Activated CD4-positive, alpha-beta T cell treated with anti-CD3 and anti-CD28 coated beads for 24 hours (primary cell): ENCODE results near the gene PISD.
"Not testable (repeated sequence)": the region's sequence is repeated elsewhere in the genome, so short reads cannot be mapped to it uniquely, and the experiment has no call there.

ENCODE experiments used
- DNase-seq, 2 donors: peaks; one replicate each; pipeline ENCODE4 v3.0.0-alpha.2; 2020; ENCODE audit warnings: low read depth in 2 of 2

PISD gene

DNA sequence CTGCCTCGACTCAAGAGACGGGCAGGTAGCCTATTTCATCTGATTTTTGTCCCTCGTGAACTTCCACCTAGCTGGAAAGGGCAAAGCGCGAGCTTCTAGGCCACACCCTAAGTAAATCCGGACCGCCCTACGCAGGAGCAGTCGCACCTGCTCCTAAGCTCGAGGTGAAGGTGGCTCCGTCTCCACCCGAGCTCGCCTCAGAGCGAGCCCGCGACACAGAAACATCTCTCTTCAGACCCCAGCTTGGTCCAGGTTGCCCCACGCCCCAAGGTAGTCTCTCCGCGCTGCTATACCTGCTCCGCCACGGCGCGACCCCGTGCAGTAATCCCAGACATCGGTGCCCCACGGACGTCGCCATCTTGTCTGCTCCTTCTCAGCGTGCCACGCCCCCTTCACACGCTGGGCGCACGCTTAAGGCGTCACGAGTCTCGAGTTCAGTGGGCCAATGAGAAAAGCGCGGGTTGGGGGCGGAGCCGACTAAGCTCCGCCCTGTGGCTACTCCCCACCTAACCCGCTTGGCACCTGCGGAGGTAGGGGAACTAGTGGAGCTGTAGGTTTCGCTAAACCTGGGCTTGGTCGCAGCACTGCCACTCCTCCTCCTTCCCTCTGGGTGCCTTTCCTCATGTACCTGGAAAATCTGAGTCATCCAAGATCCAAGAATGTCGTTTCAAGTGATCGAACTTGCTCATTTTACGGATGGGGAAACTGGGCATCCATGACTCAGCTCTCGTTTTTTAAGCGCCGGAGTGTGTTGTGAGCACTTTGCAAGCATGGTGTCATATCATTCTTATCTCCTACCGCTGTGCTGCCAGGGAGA is at the start of gene PISD:
Gene PISD (minus strand): TSS at position 365 of the 817 bp plus-strand sequence. CDS start 7 bp downstream, at position 358.
- DNase-seq, result peak; percentile 93 to 95

DNA sequence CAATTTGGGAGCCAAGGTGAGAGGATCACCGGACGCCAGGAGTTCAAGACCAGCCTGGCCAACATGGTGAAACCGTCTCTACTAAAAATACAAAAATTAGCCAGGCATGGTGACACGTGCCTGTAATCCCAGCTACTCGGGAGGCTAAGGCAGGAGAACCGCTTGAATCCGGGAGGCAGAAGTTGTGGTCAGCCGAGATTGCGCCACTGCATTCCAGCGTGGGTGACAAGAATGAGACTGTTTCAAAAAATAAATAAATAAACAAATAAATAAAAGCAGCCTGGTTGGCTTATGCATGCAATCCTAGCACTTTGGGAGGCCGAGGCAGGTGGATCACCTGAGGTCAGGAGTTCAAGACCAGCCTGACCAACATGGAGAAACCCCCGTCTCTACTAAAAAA is 49.2 kb upstream of the PISD start:
- not testable (repeated sequence) for DNase-seq

DNA sequence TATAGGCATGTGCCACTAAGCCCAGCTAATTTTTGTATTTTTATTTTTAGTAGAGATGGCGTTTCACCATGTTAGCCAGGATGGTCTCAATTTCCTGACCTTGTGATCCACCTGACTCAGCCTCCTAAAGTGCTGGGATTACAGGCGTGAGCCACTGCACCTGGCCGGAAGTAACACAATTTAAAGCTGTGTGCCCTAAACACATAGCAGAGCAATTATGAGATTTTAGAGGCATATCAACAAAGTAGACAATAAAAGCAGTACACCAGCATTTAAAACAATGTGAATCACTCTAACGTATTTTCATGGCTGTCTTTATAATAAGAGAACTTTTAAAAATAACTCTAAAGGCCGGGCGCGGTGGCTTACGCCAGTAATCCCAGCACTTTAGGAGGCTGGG is 45.5 kb upstream of the PISD start:
- DNase-seq, result no peak

- no peak for DNase-seq
Observed at GRCh38 chr22:31695423-31695822, 33.4 kb upstream of the PISD start.

DNA sequence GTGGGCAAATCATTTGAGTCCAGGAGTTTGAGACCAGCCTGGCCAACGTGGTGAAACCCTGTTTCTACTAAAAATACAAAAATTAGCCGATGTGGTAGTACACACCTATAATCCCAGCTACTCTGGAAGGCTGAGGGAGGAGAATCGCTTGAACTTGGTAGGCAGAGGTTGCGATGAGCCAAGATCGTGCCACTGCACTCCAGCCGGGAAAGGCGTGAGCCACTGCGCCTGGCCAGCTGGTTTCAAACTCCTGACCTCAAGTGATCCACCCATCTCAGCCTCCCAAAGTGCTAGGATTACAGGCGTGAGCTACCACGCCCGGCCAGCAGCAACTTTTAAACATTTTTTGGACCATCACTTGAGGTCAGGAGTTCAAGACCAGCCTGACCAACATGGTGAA is 32.0 kb upstream of the PISD start:
- DNase-seq, result not testable (repeated sequence)

GRCh38 chr22:31692186-31692886 is 30.3 kb upstream of the PISD start:
- no peak for DNase-seq

- no peak for DNase-seq
Observed at GRCh38 chr22:31691408-31691807, 29.4 kb upstream of the PISD start.

- DNase-seq, result no peak
Observed at GRCh38 chr22:31683181-31684105, 21.4 kb upstream of the PISD start.

DNA sequence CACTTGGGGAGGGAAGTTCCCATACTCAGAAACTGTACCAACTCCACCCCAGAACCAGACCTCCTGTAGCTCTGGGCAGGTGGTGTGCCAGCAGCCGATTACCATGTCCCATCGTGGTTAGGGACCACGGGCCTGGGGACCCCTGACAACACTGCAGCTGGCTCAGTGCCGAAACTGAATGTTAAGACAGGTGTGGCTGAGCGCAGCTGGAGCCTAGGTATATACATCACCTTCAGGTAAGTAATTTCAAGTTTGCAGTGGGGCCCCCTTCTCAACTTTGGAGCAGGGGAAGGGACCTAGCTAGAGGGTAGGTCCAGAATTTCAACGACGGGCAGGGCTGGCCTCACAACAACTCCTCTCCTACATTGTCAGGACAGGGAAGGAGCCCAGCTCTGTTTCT is 20.7 kb upstream of the PISD start:
- DNase-seq, result no peak

DNA sequence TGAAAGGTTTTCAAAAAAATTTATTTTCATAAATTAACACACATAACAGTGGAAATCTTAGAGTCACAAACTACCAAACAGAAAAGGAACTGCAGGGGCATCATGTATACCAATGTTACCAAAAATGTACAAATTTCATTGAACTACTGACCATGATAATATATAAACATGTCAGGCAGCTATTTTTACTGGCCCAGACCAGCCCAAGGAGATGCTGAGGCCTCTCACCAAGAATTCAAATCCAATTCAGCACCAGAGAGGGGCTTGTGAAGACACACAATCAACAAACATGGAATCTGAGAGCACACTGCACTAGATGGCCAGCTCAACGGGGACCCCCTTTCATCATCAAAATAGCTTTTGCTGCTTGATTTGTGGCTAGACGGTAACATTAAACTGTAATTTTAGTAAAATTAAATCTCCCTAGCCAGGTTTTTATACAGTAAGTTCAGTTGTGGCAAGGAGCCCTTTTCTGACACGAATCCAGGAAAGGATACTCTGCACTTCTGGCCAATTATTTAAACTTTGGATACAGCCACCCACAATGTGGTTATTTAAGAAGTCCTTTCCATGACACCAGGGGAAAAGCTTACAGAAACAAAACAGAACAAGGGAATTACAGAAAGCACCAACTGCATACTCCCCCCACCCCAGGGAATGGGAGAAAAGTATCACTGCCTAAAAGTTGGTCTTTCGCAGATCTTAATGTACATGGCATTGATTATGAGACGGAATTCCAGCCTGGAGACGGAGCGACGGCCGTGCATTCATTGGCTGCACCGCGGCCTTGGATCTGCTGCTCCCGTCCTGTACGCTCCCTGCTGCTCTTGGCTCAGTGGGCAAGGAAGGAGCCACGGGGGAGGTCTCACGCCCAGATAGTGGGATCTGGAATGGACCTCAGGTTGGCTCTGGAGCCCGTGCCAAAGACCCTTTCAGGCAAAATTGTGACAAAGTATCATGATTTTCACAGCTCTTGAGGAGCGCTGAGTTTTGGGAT is 19.6 kb upstream of the PISD start:
- DNase-seq, result no peak

DNA sequence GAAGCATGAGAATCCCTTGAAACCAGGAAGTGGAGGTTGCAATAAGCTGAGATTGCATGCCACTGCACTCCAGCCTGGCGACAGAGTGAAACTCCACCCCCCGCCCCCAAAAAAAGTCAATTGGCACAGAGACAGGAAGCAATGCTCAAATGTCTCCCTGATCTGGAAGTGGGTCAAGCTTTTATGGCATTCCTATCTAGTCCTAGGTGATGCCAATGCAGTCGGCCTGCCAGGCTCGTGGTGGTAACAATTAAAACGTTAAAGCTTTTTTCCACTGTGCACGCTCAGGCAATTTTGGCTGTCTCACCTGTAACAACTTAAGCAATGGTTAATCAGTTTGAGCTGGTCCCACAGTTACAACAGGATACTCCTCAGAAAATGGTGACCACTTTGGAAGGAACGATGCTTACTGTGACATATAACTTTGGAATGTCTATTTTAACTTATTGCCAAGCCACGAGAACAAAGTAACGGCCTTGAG is 18.9 kb upstream of the PISD start:
- no peak for DNase-seq

DNA sequence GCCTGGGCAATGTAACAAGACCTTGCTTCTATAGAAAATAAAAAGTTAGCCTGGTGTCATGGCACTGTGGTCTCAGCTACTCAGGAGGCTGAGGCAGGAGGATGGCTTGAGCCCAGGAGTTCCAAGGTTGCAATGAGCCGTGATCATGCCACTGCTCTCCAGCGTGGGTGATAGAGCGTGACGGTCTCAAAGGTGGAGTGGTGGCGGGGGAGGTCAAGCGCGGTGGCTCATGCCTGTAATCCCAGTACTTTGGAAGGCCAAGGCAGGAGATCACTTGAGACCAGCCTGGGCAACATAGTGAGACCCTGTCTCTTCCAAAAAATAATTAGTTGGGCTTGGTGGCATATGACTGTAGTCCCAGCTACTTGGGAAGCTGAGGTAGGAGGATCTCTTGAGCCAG is 16.7 kb upstream of the PISD start:
- no peak for DNase-seq

DNA sequence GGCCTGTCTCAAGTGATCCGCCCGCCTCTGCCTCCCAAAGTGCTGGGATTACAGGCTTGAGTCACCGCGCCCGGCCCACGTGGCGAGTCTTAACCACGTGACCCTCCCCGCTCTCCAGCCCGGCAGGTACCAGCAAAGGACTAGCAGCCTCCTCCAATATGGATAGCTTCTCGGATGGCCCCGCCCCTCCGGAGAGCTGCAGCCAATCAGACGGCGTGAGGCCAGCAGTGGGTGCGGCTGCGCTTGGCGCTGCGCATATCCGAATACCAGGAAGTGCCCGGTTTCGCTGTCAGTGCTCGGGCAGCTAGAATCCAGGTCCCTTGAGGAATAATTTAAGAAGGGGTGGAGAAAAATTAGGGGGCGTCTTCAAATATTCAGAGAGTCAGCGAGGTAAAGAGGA is 14.7 kb upstream of the PISD start:
- peak; percentile 84 to 92 for DNase-seq

DNA sequence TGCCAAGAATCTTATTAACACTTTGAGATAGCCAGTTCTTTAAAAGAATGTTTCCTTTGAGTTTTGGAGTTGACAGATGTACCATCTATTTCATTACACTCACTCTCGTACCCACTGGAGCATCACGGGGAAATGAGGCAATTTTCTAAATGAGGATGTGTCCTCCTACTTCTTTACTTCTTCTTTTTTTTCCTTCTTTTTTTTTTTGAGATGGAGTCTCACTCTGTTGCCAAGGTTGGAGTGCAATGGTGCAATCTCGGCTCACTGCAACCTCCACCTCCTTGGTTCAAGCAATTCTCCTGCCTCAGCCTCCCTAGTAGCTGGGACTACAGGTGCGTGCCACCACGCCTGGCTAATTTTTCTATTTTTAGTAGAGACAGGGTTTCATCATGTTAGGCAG is 12.2 kb upstream of the PISD start:
- not testable (repeated sequence) for DNase-seq

DNA sequence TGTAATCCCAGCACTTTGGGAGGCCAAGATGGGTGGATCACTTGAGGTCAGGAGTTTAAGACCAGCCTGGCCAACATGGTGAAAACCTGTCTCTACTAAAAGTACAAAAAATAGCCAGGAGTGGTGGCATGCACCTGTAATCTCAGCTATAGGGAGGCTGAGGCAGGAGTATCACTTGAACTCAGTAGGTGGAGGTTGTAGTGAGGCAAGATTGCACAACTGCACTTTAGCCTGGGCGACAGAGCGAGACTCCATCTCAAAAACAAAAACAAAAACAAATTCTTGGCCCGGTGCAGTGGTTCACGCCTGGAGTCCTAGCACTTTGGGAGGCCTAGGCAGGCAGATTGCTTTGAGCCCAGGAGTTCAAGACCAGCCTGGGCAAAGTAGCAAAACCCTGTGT is 6.8 kb upstream of the PISD start:
- DNase-seq, result not testable (repeated sequence)

GRCh38 chr22:31662668-31663037 is 638 bp upstream of the PISD start:
- no peak for DNase-seq

DNA sequence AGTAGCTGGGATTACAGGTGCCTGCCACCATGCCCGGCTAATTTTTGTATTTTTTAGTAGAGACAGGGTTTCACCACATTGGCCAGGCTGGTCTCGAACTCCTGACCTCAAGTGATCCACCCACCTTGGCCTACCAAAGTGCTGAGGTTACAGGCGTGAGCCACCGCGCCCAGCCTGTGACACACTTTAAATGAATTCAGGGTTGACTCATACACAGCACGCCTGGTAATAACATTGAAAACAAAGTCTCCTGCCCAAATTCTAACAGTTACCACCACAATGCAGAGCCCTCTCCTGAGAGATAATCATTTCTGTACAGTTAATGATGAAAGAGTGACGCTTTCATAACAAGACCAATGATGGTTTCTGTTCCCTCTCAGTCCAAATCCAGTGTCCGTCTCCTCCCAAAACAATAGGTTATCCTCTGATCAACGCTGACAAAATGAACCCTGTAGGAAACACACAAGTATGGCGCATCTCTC is 1.1 kb downstream of the PISD start:
- DNase-seq, result peak in 1 of 2 donors; percentile 26

GRCh38 chr22:31659246-31659645 is 2.8 kb downstream of the PISD start:
- DNase-seq, result no peak

GRCh38 chr22:31654408-31654807 is 7.6 kb downstream of the PISD start:
- DNase-seq, result no peak

GRCh38 chr22:31653944-31654343 is 8.1 kb downstream of the PISD start:
- DNase-seq, result no peak
